ENCODE measurements around the gene DHX8. TPM values are rescaled to one million over a fixed set of nuclear protein-coding genes. Genes with fewer than 3 reads are reported as not detected.

The DHX8 gene
- total RNA-seq, 3 donors from 2014 or later: 32.5 to 44.1 (median 42.0) TPM

DNA sequence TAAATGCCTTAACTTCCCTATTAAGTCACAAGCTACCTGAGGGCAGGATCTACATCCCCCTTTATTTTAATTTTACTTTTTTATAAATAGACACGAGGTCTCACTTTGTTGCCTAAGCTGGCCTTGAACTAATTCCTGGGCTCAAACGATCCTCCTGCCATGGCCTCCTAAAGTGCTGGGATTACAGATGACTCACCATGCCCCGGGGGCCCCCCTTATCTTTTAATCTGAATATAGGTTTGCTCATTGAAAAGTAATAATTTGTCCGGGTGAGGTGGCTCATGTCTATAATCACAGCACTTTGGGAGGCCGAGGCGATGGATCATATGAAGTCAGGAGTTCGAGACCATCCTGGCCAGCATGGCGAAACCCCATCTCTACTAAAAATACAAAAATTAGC lies 48.2 kb downstream of the DHX8 start:
- Histone ChIP-seq H3K27ac (peak overlapping the region in 1 of 2 donors; percentile 64), H3K9me3 (no peaks in the 10 kb centered on the region), H3K27me3 (no peaks in the 10 kb centered on the region), H3K4me3 (no peak overlapping the region), H3K4me1 (peaks cover 0 to 5% of the 10 kb centered on the region in 2 donors), H3K36me3 (no peaks in the 10 kb centered on the region)
- no peak for TF ChIP-seq CTCF (IDR thresholded peaks at IDR 0.05)
- no peak for TF ChIP-seq POLR2AphosphoS5 (IDR thresholded peaks at IDR 0.05)
- TF ChIP-seq POLR2A (IDR thresholded peaks at IDR 0.05): no peak
- intact Hi-C loops (cut with DNase I; ENCODE audit: low total_unique reads): no loop called here
- DNase-seq (ENCODE audit: low spot score in 2 of 2): no peak

GRCh38 chr17:43532581-43532980 lies 48.8 kb downstream of the DHX8 start:
- Histone ChIP-seq H3K4me3 (no peak overlapping the region), H3K9me3 (no peaks in the 10 kb centered on the region), H3K36me3 (no peaks in the 10 kb centered on the region), H3K4me1 (peaks cover 0 to 5% of the 10 kb centered on the region in 2 donors), H3K27ac (no peak overlapping the region), H3K27me3 (no peaks in the 10 kb centered on the region)
- peak in 1 of 2 donors; percentile 51 for DNase-seq (ENCODE audit: low spot score in 2 of 2)
- intact Hi-C loops (cut with DNase I; ENCODE audit: low total_unique reads): no loop called here
- TF ChIP-seq CTCF (IDR thresholded peaks at IDR 0.05) (no peak), POLR2AphosphoS5 (IDR thresholded peaks at IDR 0.05) (no peak), POLR2A (IDR thresholded peaks at IDR 0.05) (no peak)

- Histone ChIP-seq H3K9me3 (no peaks in the 10 kb centered on the region), H3K4me1 (peaks cover 0 to 5% of the 10 kb centered on the region in 2 donors), H3K36me3 (no peaks in the 10 kb centered on the region), H3K27me3 (no peaks in the 10 kb centered on the region), H3K27ac (no peak overlapping the region), H3K4me3 (no peak overlapping the region)
- intact Hi-C loops (cut with DNase I; ENCODE audit: low total_unique reads): no loop called here
- TF ChIP-seq POLR2AphosphoS5 (IDR thresholded peaks at IDR 0.05): no peak
- TF ChIP-seq POLR2A (IDR thresholded peaks at IDR 0.05): no peak
- no peak for TF ChIP-seq CTCF (IDR thresholded peaks at IDR 0.05)
- no peak for DNase-seq (ENCODE audit: low spot score in 2 of 2)
Observed at GRCh38 chr17:43533699-43534098, 49.9 kb downstream of the DHX8 start.

GRCh38 chr17:43534909-43535308 lies 51.1 kb downstream of the DHX8 start:
- peaks cover 0 to 4% of the 10 kb centered on the region in 2 donors for H3K4me1 ChIP-seq
- no peaks in the 10 kb centered on the region for H3K27me3 ChIP-seq
- no peaks in the 10 kb centered on the region for H3K9me3 ChIP-seq
- no peak overlapping the region for H3K27ac ChIP-seq
- no peak for TF ChIP-seq POLR2A (IDR thresholded peaks at IDR 0.05)
- no peak for TF ChIP-seq CTCF (IDR thresholded peaks at IDR 0.05)
- TF ChIP-seq POLR2AphosphoS5 (IDR thresholded peaks at IDR 0.05): no peak
- no peak overlapping the region for H3K4me3 ChIP-seq
- no peaks in the 10 kb centered on the region for H3K36me3 ChIP-seq
- no peak for DNase-seq (ENCODE audit: low spot score in 2 of 2)
- intact Hi-C loops (cut with DNase I; ENCODE audit: low total_unique reads): no loop called here

DNA sequence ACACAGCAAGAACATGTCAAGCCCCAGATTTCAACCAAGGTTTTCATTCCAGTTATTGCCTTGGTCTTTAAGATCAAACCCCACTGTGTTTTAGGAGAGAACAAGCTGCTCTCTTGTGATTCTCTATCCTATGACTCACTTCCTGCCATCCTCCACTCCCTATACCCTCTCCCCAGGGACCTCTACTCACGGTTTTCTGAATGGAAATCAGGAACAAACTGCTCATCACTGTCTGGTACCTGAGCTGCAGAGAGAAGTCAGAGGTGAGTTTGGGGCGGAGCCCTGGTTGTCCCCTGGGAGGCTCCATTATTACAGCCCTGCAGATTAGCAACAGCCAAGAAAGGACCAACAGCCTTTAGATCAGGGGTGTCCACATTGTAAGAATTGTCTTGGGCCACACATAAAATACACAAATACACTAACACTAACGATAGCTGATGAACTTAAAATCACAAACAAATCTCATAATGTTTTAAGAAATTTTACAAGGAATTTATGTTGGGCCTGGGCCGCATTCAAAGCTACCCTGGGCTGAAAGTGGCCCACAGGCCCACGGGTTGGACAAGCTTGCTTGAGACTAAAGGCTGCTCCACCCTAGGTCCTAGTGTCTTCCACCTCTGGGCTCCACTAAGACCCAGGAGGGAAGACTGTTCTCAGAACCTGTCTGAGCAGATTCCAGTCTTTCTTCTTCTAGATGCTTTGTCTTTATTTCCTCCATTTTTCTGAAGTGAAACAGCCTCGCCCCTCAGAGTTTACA lies 52.6 kb downstream of the DHX8 start:
- H3K4me1 ChIP-seq: no peaks in the 10 kb centered on the region
- intact Hi-C loops (cut with DNase I; ENCODE audit: low total_unique reads): no loop called here
- H3K27ac ChIP-seq: no peak overlapping the region
- no peak for DNase-seq (ENCODE audit: low spot score in 2 of 2)
- H3K27me3 ChIP-seq: no peaks in the 10 kb centered on the region
- H3K4me3 ChIP-seq: no peak overlapping the region
- TF ChIP-seq POLR2AphosphoS5 (IDR thresholded peaks at IDR 0.05): no peak
- no peak for TF ChIP-seq POLR2A (IDR thresholded peaks at IDR 0.05)
- TF ChIP-seq CTCF (IDR thresholded peaks at IDR 0.05): no peak
- H3K36me3 ChIP-seq: no peaks in the 10 kb centered on the region
- H3K9me3 ChIP-seq: no peaks in the 10 kb centered on the region
